A549 (cell line): ENCODE data around the gene SLC25A15. TPM values are rescaled to one million over a fixed set of nuclear protein-coding genes. Genes with fewer than 3 reads are reported as not detected.

Experiments
- ATAC-seq, 2 experiments: fragments of 200-7000 bp in 1 of 2; fragments of >200 bp in 1 of 2; cut with Nextera tagmentation in 1 of 2; cut with Tn5 transposase in 1 of 2; 3 replicates each; pipeline versions ENCODE4 v1.8.0 to v1.9.1; 2018 to 2020; ENCODE audit warnings: mild to moderate bottlenecking in 1 of 2, moderate library complexity in 1 of 2
- CTCF ChIA-PET: fragments of 300-600 bp; sonication (Branson Sonifier 250); formaldehyde crosslinking; extraction: SDS; loops from one replicate; lab custom pipeline; 2021; ENCODE audit warnings: antibody characterized with exemption, inconsistent platforms; lab: Yijun Ruan, JAX
- POLR2A ChIA-PET: fragments of 350-600 bp; formaldehyde crosslinking; extraction: SDS; loops from one replicate; lab custom pipeline; 2021; ENCODE audit warnings: antibody characterized with exemption, inconsistent platforms; lab: Yijun Ruan, JAX
- DNase-seq, 2 experiments: peaks; one replicate each; pipeline versions ENCODE4 v3.0.0 to v3.0.0-alpha.2; 2011 to 2016; ENCODE audit warnings: low read depth in 1 of 2, low spot score in 1 of 2
- FAIRE-seq: peaks from 2 replicates; lab custom pipeline; 2011; peaks lifted over from hg19 to GRCh38; lab: Jason Lieb, UNC
- H3K27ac ChIP-seq, 2 experiments: fragments of >200 bp; sonication (Bioruptor Twin); formaldehyde crosslinking; 3 replicates each; pipeline ENCODE4 v1.5.1; 2016 to 2017
- H3K4me1 ChIP-seq: fragments of >200 bp; sonication (Bioruptor Twin); formaldehyde crosslinking; 3 replicates; pipeline ENCODE4 v1.6.1; 2016
- H3K4me2 ChIP-seq: fragments of >200 bp; sonication (Bioruptor Twin); formaldehyde crosslinking; 3 replicates; pipeline ENCODE4 v1.6.1; 2016
- H3K4me3 ChIP-seq: fragments of >200 bp; sonication (Bioruptor Twin); formaldehyde crosslinking; 3 replicates; pipeline ENCODE4 v1.5.1; 2016
- H3K9me3 ChIP-seq: fragments of >200 bp; sonication (Bioruptor Twin); formaldehyde crosslinking; 3 replicates; pipeline ENCODE4 v1.6.1; 2016
- CTCF ChIP-seq: fragments of >200 bp; sonication (Bioruptor Twin); formaldehyde crosslinking; IDR thresholded peaks from 3 replicates; pipeline ENCODE4 v1.5.1; 2016
- EHMT2 ChIP-seq: fragments of 200-600 bp; sonication (generic); IDR thresholded peaks from 2 replicates; pipeline ENCODE4 v1.6.1; 2016; ENCODE audit warnings: antibody characterized with exemption, low read depth, mild to moderate bottlenecking, moderate library complexity
- ELK1 ChIP-seq: fragments of 150-350 bp; IDR thresholded peaks from 2 replicates; pipeline ENCODE4 v1.6.1; 2014; ENCODE audit warnings: low read depth, mild to moderate bottlenecking, low read length
- FOSL2 ChIP-seq, 2 experiments: fragments of 450-650 bp in 1 of 2; fragments of >200 bp in 1 of 2; sonication (Bioruptor Twin) in 1 of 2; formaldehyde crosslinking; IDR thresholded peaks; 2 replicates each; pipeline versions ENCODE4 v1.5.0 to v1.6.1; 2016 to 2020; ENCODE audit warnings: mild to moderate bottlenecking in 1 of 2, moderate library complexity in 1 of 2
- JUN ChIP-seq, 2 experiments: fragments of >200 bp; sonication (Bioruptor Twin); formaldehyde crosslinking; IDR thresholded peaks; 2 replicates in 1 of 2; 3 replicates in 1 of 2; pipeline ENCODE4 v1.6.1; 2016 to 2017
- KDM1A ChIP-seq: fragments of 200-600 bp; sonication (generic); IDR thresholded peaks from 2 replicates; pipeline ENCODE4 v1.6.1; 2016; ENCODE audit warnings: low read depth, mild to moderate bottlenecking
- NPAS2 ChIP-seq: fragments of 250-450 bp; sonication (Bioruptor Pico); IDR thresholded peaks from 2 replicates; pipeline ENCODE4 v1.8.0; 2022; ENCODE audit warnings: mild to moderate bottlenecking, moderate library complexity, borderline replicate concordance
- PHF8 ChIP-seq: fragments of 200-600 bp; sonication (generic); IDR thresholded peaks from 2 replicates; pipeline ENCODE4 v1.6.1; 2016; ENCODE audit warnings: low read depth, mild to moderate bottlenecking, antibody characterized with exemption, moderate library complexity, borderline replicate concordance
- RAD21 ChIP-seq, 2 experiments: fragments of >200 bp in 1 of 2; sonication (Bioruptor Twin) in 1 of 2; formaldehyde crosslinking in 1 of 2; IDR thresholded peaks in 1 of 2; conservative IDR thresholded peaks in 1 of 2; 2 replicates in 1 of 2; 3 replicates in 1 of 2; pipeline ENCODE4 v1.6.1; 2012 to 2018; ENCODE audit warnings: inconsistent platforms in 1 of 2
- REST ChIP-seq: fragments of 200-600 bp; sonication (generic); IDR thresholded peaks from 2 replicates; pipeline ENCODE4 v1.6.1; 2016; ENCODE audit warnings: antibody characterized with exemption, mild to moderate bottlenecking, moderate library complexity
- SMC3 ChIP-seq: fragments of >200 bp; sonication (Bioruptor Twin); formaldehyde crosslinking; IDR thresholded peaks from 3 replicates; pipeline ENCODE4 v1.6.1; 2018; ENCODE audit warnings: inconsistent platforms
- TP53 ChIP-seq: fragments of 250-450 bp; sonication (Bioruptor Pico); IDR thresholded peaks from 2 replicates; pipeline ENCODE4 v1.5.0; 2021; ENCODE audit warnings: mild to moderate bottlenecking, moderate library complexity
- ZC3H11A ChIP-seq: fragments of 450-650 bp; IDR thresholded peaks from 2 replicates; pipeline ENCODE4 v1.6.1; 2014; ENCODE audit warnings: antibody characterized with exemption, mild to moderate bottlenecking
- WGBS: methylation state at CpG from one replicate; pipeline ENCODE4 v1.1.6; 2017; ENCODE audit errors: missing lambda C conversion rate; 5-methylcytosine and 5-hydroxymethylcytosine counted together
- polyA plus RNA-seq, 4 experiments: library from polyadenylated mRNA; depleted of rRNA in 3 of 4; stranded (reverse); fragments of >200 nt; fragmentation: RNase III in 1 of 4; extraction: RNeasy Plus Mini Kit Qiagen cat#74134 plus additional on column Dnase treatment in 1 of 4; gene quantifications; 2 replicates in 3 of 4; 3 replicates in 1 of 4; pipeline ENCODE4 v1.2.3, GENCODE V29; 2011 to 2017
- TF ChIP-seq, protein P1 (sequence below): fragments of >200 bp; sonication (Bioruptor Twin); formaldehyde crosslinking; IDR thresholded peaks from 2 replicates; pipeline ENCODE4 v1.6.1; 2016
- TF ChIP-seq, protein P2 (sequence below): IDR thresholded peaks from 2 replicates; pipeline ENCODE4 v1.6.1; 2012; ENCODE audit warnings: low read depth, borderline replicate concordance

SLC25A15 gene
- polyA plus RNA-seq, 2 of the 4 experiments (the other 2 are of a cell fraction), result 14.0 to 23.3 TPM

GRCh38 chr13:40776681-40777165 lies 12.7 kb upstream of the SLC25A15 start:
- CTCF ChIA-PET, result interaction anchor here (0.8 to 5.0 kb wide), 17 partner anchors 8 to 1094 kb away, joined by 3 to 41 read pairs (median 3); partner anchors contain the start of gene SLC25A15

GRCh38 chr13:40777166-40777808 lies 12.1 kb upstream of the SLC25A15 start:
- 1% methylated on average over 7 of the region's 7 CpGs for WGBS
- no peak for FAIRE-seq
- POLR2A ChIA-PET, result no interaction called here

More at GRCh38 chr13:40776681-40777165, 12.7 kb upstream of the SLC25A15 start:
- H3K4me2 ChIP-seq, result peak overlapping the region; percentile 50
- ATAC-seq, result peak in 1 of 2 experiments; percentile 17; a peak in 3 of 6 replicates
- no peak overlapping the region for H3K4me3 ChIP-seq
- no peaks in the 10 kb centered on the region for H3K9me3 ChIP-seq
- H3K27ac ChIP-seq, result no peak overlapping the region
- POLR2A ChIA-PET, result no interaction called here
- TF ChIP-seq KDM1A (no peak), PHF8 (no peak), EHMT2 (no peak), TP53 (no peak), FOSL2 (IDR thresholded peaks at IDR 0.05) (no peak), FOSL2 (CRISPR knock-in tag; IDR thresholded peaks at IDR 0.05) (0 out of 2 replicates have a peak, but pooled peaks have one; percentile 9)
- FAIRE-seq, result no peak
- 0 out of 3 replicates have a peak, but pooled peaks cover 2% of the 10 kb centered on the region for H3K4me1 ChIP-seq
- WGBS, result 24% methylated on average over 7 of the region's 7 CpGs
- no peak for DNase-seq

DNA sequence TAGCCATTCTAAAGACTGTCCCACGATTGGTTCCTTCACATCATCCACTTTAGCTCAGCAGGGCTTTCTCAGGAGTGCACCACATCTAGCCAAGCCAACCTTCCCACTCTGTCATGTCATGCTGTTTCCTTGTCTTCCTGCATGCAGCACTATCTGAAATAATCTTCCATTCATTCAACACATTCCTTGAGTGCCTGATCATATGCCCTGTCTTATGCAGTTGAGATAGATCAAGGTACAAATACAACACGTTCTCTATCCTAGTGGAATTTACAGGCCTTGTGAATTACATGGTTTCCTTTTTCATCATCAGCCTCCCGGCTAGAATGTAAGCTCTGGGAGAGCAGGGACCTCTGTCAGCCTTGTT lies 11.6 kb upstream of the SLC25A15 start:
- Histone ChIP-seq H3K4me2 (peak overlapping the region; percentile 50), H3K4me1 (no peaks in the 10 kb centered on the region), H3K9me3 (no peaks in the 10 kb centered on the region), H3K4me3 (no peak overlapping the region), H3K27ac (no peak overlapping the region)
- CTCF ChIA-PET, result interaction anchor here (0.8 to 5.0 kb wide), 21 partner anchors 8 to 1095 kb away, joined by 3 to 41 read pairs (median 3); partner anchors contain the start of gene SLC25A15
- WGBS, result 31% methylated on average over 3 of the region's 3 CpGs
- FAIRE-seq, result no peak
- POLR2A ChIA-PET, result no interaction called here
- no peak for DNase-seq
- no peak for TF ChIP-seq ELK1
- TF ChIP-seq KDM1A, result no peak
- TF ChIP-seq NPAS2 (CRISPR knock-in tag), result no peak
- TF ChIP-seq, protein P1, sequence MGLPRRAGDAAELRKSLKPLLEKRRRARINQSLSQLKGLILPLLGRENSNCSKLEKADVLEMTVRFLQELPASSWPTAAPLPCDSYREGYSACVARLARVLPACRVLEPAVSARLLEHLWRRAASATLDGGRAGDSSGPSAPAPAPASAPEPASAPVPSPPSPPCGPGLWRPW, result no peak
- TF ChIP-seq JUN (IDR thresholded peaks at IDR 0.05), result no peak
- TF ChIP-seq REST, result no peak
- TF ChIP-seq, protein P2, sequence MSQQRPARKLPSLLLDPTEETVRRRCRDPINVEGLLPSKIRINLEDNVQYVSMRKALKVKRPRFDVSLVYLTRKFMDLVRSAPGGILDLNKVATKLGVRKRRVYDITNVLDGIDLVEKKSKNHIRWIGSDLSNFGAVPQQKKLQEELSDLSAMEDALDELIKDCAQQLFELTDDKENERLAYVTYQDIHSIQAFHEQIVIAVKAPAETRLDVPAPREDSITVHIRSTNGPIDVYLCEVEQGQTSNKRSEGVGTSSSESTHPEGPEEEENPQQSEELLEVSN, result no peak
- peak; percentile 52 to 54 for ATAC-seq

More at GRCh38 chr13:40777166-40777808, 12.1 kb upstream of the SLC25A15 start:
- Histone ChIP-seq H3K9me3 (no peaks in the 10 kb centered on the region), H3K4me1 (no peaks in the 10 kb centered on the region), H3K4me2 (peak overlapping the region; percentile 50), H3K4me3 (peak overlapping the region; percentile 42; the same call in 2 of the 3 replicates), H3K27ac (no peak overlapping the region)
- DNase-seq (peak; percentile 35 to 64), ATAC-seq (peak; percentile 94 to 97)
- no peak for TF ChIP-seq ZC3H11A
- TF ChIP-seq, protein P1, result no peak
- TF ChIP-seq RAD21 (conservative IDR thresholded peaks at IDR 0.05 in 1 of 2, IDR thresholded peaks at IDR 0.05 in 1 of 2), result peak; percentile 70 to 74
- peak; percentile 65 for TF ChIP-seq SMC3
- TF ChIP-seq CTCF, result peak; percentile 92
- CTCF ChIA-PET, result interaction anchor here (0.8 to 5.0 kb wide), 23 partner anchors 9 to 1095 kb away, joined by 3 to 41 read pairs (median 3); partner anchors contain the start of gene SLC25A15
